ENCODE measurements around the gene HINT2. TPM values are rescaled to one million over a fixed set of nuclear protein-coding genes. Genes with fewer than 3 reads are reported as not detected.

HINT2 gene
- total RNA-seq, 1 experiment from 2014 or later, result 110 TPM

DNA sequence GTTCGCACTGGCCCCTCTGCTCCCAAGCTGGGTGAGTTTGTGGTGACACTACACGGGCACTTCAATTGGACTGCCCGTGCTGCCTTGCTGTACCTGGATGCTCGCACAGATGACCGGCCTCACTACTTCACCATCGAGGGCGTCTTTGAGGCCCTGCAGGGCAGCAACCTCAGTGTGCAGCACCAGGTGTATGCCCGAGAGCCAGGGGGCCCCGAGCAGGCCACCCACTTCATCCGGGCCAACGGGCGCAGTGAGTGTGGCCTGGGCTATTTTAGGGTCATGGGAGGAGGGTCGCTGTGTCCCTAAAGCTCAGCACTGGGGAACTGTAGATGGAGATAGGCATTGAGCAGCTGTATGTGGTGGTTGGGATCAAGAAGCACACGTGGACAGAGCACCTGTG is 22.0 kb downstream of the HINT2 start:
- Histone ChIP-seq H3K4me1 (peaks cover 9% of the 10 kb centered on the region), H3K27me3 (replicated peaks; ENCODE audit: control insufficient read depth, insufficient read depth, low read length) (no peaks in the 10 kb centered on the region), H3K36me3 (ENCODE audit: control insufficient read depth, insufficient read depth, low read length) (0 out of 2 replicates have a peak, but pooled peaks cover 1% of the 10 kb centered on the region), H3K9me3 (no peaks in the 10 kb centered on the region), H3K4me3 (ENCODE audit: low read depth, low read length) (no peak overlapping the region)
- Mint-ChIP-seq H3K36me3 (ENCODE audit: insufficient read depth, unreplicated experiment) (no peaks in the 10 kb centered on the region), H3K4me1 (ENCODE audit: low read depth, unreplicated experiment) (peaks cover 4% of the 10 kb centered on the region), H3K27ac (ENCODE audit: unreplicated experiment) (no peak overlapping the region), H3K4me3 (ENCODE audit: unreplicated experiment) (no peak overlapping the region), H3K27me3 (ENCODE audit: insufficient read depth, unreplicated experiment) (no peaks in the 10 kb centered on the region), H3K9me3 (ENCODE audit: unreplicated experiment) (no peaks in the 10 kb centered on the region)
- intact Hi-C loops (cut with micrococcal nuclease; ENCODE audit: unreplicated experiment), result no loop called here
- ChIA-PET POLR2A (no interaction called here), CTCF (no interaction called here)
- no peak for DNase-seq
- TF ChIP-seq CTCF (IDR thresholded peaks at IDR 0.05; ENCODE audit: insufficient read depth in 1 of 2, low read depth in 1 of 2, low read length in 1 of 2, severe bottlenecking in 1 of 2, unreplicated experiment in 1 of 2), result no peak
- BruUV-seq (replicated peaks), result no TSS peak

- no peaks in the 10 kb centered on the region for H3K36me3 Mint-ChIP-seq (ENCODE audit: insufficient read depth, unreplicated experiment)
- no peak for TF ChIP-seq CTCF (IDR thresholded peaks at IDR 0.05; ENCODE audit: insufficient read depth in 1 of 2, low read depth in 1 of 2, low read length in 1 of 2, severe bottlenecking in 1 of 2, unreplicated experiment in 1 of 2)
- DNase-seq, result no peak
- Histone ChIP-seq H3K27me3 (replicated peaks; ENCODE audit: control insufficient read depth, insufficient read depth, low read length) (no peaks in the 10 kb centered on the region), H3K36me3 (ENCODE audit: control insufficient read depth, insufficient read depth, low read length) (0 out of 2 replicates have a peak, but pooled peaks cover 1% of the 10 kb centered on the region), H3K4me3 (ENCODE audit: low read depth, low read length) (no peak overlapping the region), H3K9me3 (no peaks in the 10 kb centered on the region), H3K4me1 (peaks cover 8% of the 10 kb centered on the region; the same call in 1 of the 2 replicates)
- no TSS peak for BruUV-seq (replicated peaks)
- H3K4me3 Mint-ChIP-seq (ENCODE audit: unreplicated experiment), result no peak overlapping the region
- ChIA-PET CTCF (no interaction called here), POLR2A (no interaction called here)
- H3K9me3 Mint-ChIP-seq (ENCODE audit: unreplicated experiment), result no peaks in the 10 kb centered on the region
- H3K27ac Mint-ChIP-seq (ENCODE audit: unreplicated experiment), result no peak overlapping the region
- peaks cover 4% of the 10 kb centered on the region for H3K4me1 Mint-ChIP-seq (ENCODE audit: low read depth, unreplicated experiment)
- H3K27me3 Mint-ChIP-seq (ENCODE audit: insufficient read depth, unreplicated experiment), result no peaks in the 10 kb centered on the region
- intact Hi-C loops (cut with micrococcal nuclease; ENCODE audit: unreplicated experiment), result no loop called here
Observed at GRCh38 chr9:35792024-35792813, 22.6 kb downstream of the HINT2 start.

- peaks cover 8% of the 10 kb centered on the region; the same call in 1 of the 2 replicates for H3K4me1 ChIP-seq
- no peak for TF ChIP-seq CTCF (IDR thresholded peaks at IDR 0.05; ENCODE audit: insufficient read depth in 1 of 2, low read depth in 1 of 2, low read length in 1 of 2, severe bottlenecking in 1 of 2, unreplicated experiment in 1 of 2)
- no TSS peak for BruUV-seq (replicated peaks)
- no peaks in the 10 kb centered on the region for H3K9me3 ChIP-seq
- Mint-ChIP-seq H3K36me3 (ENCODE audit: insufficient read depth, unreplicated experiment) (no peaks in the 10 kb centered on the region), H3K4me3 (ENCODE audit: unreplicated experiment) (no peak within 1 kb of the TSS), H3K27ac (ENCODE audit: unreplicated experiment) (no peak within 1 kb of the TSS), H3K27me3 (ENCODE audit: insufficient read depth, unreplicated experiment) (no peaks in the 10 kb centered on the region), H3K9me3 (ENCODE audit: unreplicated experiment) (no peaks in the 10 kb centered on the region), H3K4me1 (ENCODE audit: low read depth, unreplicated experiment) (peaks cover 4% of the 10 kb centered on the region)
- no peak within 1 kb of the TSS for H3K4me3 ChIP-seq (ENCODE audit: low read depth, low read length)
- CTCF ChIA-PET, result no interaction called here
- POLR2A ChIA-PET, result no interaction called here
- intact Hi-C loops (cut with micrococcal nuclease; ENCODE audit: unreplicated experiment), result no loop called here
- DNase-seq, result no peak
- H3K36me3 ChIP-seq (ENCODE audit: control insufficient read depth, insufficient read depth, low read length), result 0 out of 2 replicates have a peak, but pooled peaks cover 1% of the 10 kb centered on the region
- no peaks in the 10 kb centered on the region for H3K27me3 ChIP-seq (replicated peaks; ENCODE audit: control insufficient read depth, insufficient read depth, low read length)
Observed at GRCh38 chr9:35791297-35791921, 23.4 kb downstream of the HINT2 start, which contains the start of gene NPR2. NPR2 (plus strand) TSS chr9:35791591; CDS start chr9:35792409, 818 bp downstream.

Data from Caco-2 (cell line).